H9 (cell line): ENCODE measurements around the gene BACH2. TPM values are rescaled to one million over a fixed set of nuclear protein-coding genes. Genes with fewer than 3 reads are reported as not detected.

Experiments used
- DNase-seq: peaks from one replicate; pipeline ENCODE4 v3.0.0-alpha.2; 2017
- H2AFZ ChIP-seq: one replicate; pipeline ENCODE4 v1.6.1; 2013; ENCODE audit warnings: mild to moderate bottlenecking, low read length, control low read depth, moderate library complexity
- H2AK5ac ChIP-seq: 2 replicates; pipeline ENCODE4 v1.6.1; 2013; ENCODE audit warnings: low read length, control low read depth, mixed read lengths; ENCODE audit not compliant: insufficient read length
- H2BK120ac ChIP-seq: one replicate; pipeline ENCODE4 v1.6.1; 2013; ENCODE audit warnings: low read depth, mild to moderate bottlenecking, low read length, control low read depth, inconsistent platforms; ENCODE audit not compliant: poor library complexity, severe bottlenecking
- H2BK12ac ChIP-seq: 2 replicates; pipeline ENCODE4 v1.6.1; 2013; ENCODE audit warnings: low read length, control low read depth, mixed read lengths, low read depth; ENCODE audit not compliant: insufficient read length
- H2BK15ac ChIP-seq: 2 replicates; pipeline ENCODE4 v1.6.1; 2013; ENCODE audit warnings: low read depth, low read length, control low read depth
- H2BK20ac ChIP-seq: one replicate; pipeline ENCODE4 v1.6.1; 2013; ENCODE audit warnings: low read depth, mild to moderate bottlenecking, low read length, control low read depth, inconsistent platforms; ENCODE audit not compliant: poor library complexity, severe bottlenecking
- H2BK5ac ChIP-seq: 2 replicates; pipeline ENCODE4 v1.6.1; 2013; ENCODE audit warnings: low read length, control low read depth, mixed read lengths; ENCODE audit not compliant: insufficient read length
- H3K14ac ChIP-seq: 2 replicates; pipeline ENCODE4 v1.6.1; 2013; ENCODE audit warnings: low read length, control low read depth; ENCODE audit not compliant: insufficient read depth
- H3K18ac ChIP-seq: 2 replicates; pipeline ENCODE4 v1.6.1; 2013; ENCODE audit warnings: low read depth, mild to moderate bottlenecking, mixed read lengths, low read length, control low read depth; ENCODE audit not compliant: insufficient read length
- H3K23ac ChIP-seq: 2 replicates; pipeline ENCODE4 v1.6.1; 2013; ENCODE audit warnings: low read length, control low read depth, mixed read lengths, low read depth; ENCODE audit not compliant: insufficient read length
- H3K23me2 ChIP-seq: 2 replicates; pipeline ENCODE4 v1.6.1; 2013; ENCODE audit warnings: low read depth, mild to moderate bottlenecking, mixed read lengths, low read length, control low read depth; ENCODE audit not compliant: insufficient read length, poor library complexity, severe bottlenecking
- H3K27ac ChIP-seq: 2 replicates; pipeline ENCODE4 v1.5.1; 2013; ENCODE audit warnings: low read length, control low read depth, mixed read lengths, low read depth; ENCODE audit not compliant: insufficient read length
- H3K27me3 ChIP-seq: 2 replicates; pipeline ENCODE4 v1.6.1; 2013; ENCODE audit warnings: low read length, control low read depth, inconsistent platforms; ENCODE audit not compliant: insufficient read depth
- H3K4ac ChIP-seq: 2 replicates; pipeline ENCODE4 v1.6.1; 2013; ENCODE audit warnings: low read depth, mild to moderate bottlenecking, control low read depth, inconsistent platforms, low read length, moderate library complexity
- H3K4me1 ChIP-seq: 2 replicates; pipeline ENCODE4 v1.6.1; 2013; ENCODE audit warnings: low read length, control low read depth, inconsistent platforms; ENCODE audit not compliant: insufficient read depth
- H3K4me2 ChIP-seq: 2 replicates; pipeline ENCODE4 v1.6.1; 2013; ENCODE audit warnings: low read length, control low read depth, mixed read lengths; ENCODE audit not compliant: insufficient read length, insufficient read depth
- H3K56ac ChIP-seq: 2 replicates; pipeline ENCODE4 v1.6.1; 2013; ENCODE audit warnings: low read depth, mild to moderate bottlenecking, mixed read lengths, low read length, control low read depth; ENCODE audit not compliant: insufficient read length
- H3K79me1 ChIP-seq: 2 replicates; pipeline ENCODE4 v1.6.1; 2013; ENCODE audit warnings: low read depth, mild to moderate bottlenecking, moderate library complexity, low read length, control low read depth, inconsistent platforms; ENCODE audit not compliant: insufficient read depth, poor library complexity, severe bottlenecking
- H3K79me2 ChIP-seq: 2 replicates; pipeline ENCODE4 v1.6.1; 2013; ENCODE audit warnings: low read length, control low read depth, inconsistent platforms; ENCODE audit not compliant: insufficient read depth
- H3K9ac ChIP-seq: 2 replicates; pipeline ENCODE4 v1.6.1; 2013; ENCODE audit warnings: low read length, control low read depth, mixed read lengths; ENCODE audit not compliant: insufficient read length; ENCODE audit errors: extremely low read depth
- H3K9me3 ChIP-seq: one replicate; pipeline ENCODE4 v1.6.1; 2013; ENCODE audit warnings: low read depth, low read length, inconsistent platforms; ENCODE audit not compliant: control insufficient read depth
- H3T11ph ChIP-seq: one replicate; pipeline ENCODE4 v1.6.1; 2013; ENCODE audit warnings: mild to moderate bottlenecking, low read length, control low read depth, inconsistent platforms
- H4K20me1 ChIP-seq: one replicate; pipeline ENCODE4 v1.6.1; 2013; ENCODE audit not compliant: control insufficient read depth, insufficient read length, insufficient read depth
- H4K5ac ChIP-seq: 2 replicates; pipeline ENCODE4 v1.6.1; 2013; ENCODE audit warnings: low read depth, mild to moderate bottlenecking, mixed read lengths, low read length, control low read depth; ENCODE audit not compliant: insufficient read length
- H4K8ac ChIP-seq: replicated peaks from 2 replicates; pipeline ENCODE4 v1.6.1; 2013; ENCODE audit warnings: low read length, control low read depth, mixed read lengths, low read depth; ENCODE audit not compliant: insufficient read length
- H4K91ac ChIP-seq: 2 replicates; pipeline ENCODE4 v1.6.1; 2013; ENCODE audit warnings: low read depth, mild to moderate bottlenecking, moderate library complexity, mixed read lengths, low read length, control low read depth; ENCODE audit not compliant: insufficient read length
- H3K27ac Mint-ChIP-seq, 3 experiments: 2 replicates in 2 of 3; 3 replicates in 1 of 3; pipeline ENCODE4 v1.8.0; 2020 to 2021; ENCODE audit warnings: mixed read lengths in 3 of 3, mild to moderate bottlenecking in 1 of 3, moderate library complexity in 1 of 3
- H3K27me3 Mint-ChIP-seq: 2 replicates; pipeline ENCODE4 v1.8.0; 2021; ENCODE audit warnings: low read depth, mild to moderate bottlenecking, moderate library complexity, mixed read lengths
- H3K36me3 Mint-ChIP-seq, 3 experiments: 2 replicates in 2 of 3; 3 replicates in 1 of 3; pipeline ENCODE4 v1.8.0; 2020 to 2021; ENCODE audit warnings: low read depth in 3 of 3, mixed read lengths in 3 of 3; ENCODE audit not compliant: insufficient read depth in 1 of 3
- H3K4me1 Mint-ChIP-seq, 2 experiments: 2 replicates each; pipeline ENCODE4 v1.8.0; 2020; ENCODE audit warnings: mixed read lengths in 2 of 2
- H3K4me3 Mint-ChIP-seq, 2 experiments: 2 replicates in 1 of 2; 3 replicates in 1 of 2; pipeline ENCODE4 v1.8.0; 2020 to 2021; ENCODE audit warnings: mild to moderate bottlenecking in 2 of 2, mixed read lengths in 2 of 2, moderate library complexity in 1 of 2
- H3K9me3 Mint-ChIP-seq, 2 experiments: 2 replicates in 1 of 2; 3 replicates in 1 of 2; pipeline ENCODE4 v1.8.0; 2020; ENCODE audit warnings: mild to moderate bottlenecking in 2 of 2, mixed read lengths in 2 of 2, moderate library complexity in 1 of 2
- WGBS: extraction: QIAGEN DNeasy Blood & Tissue Kit; methylation state at CpG from one replicate; pipeline ENCODE4 v1.1.7; 2013; ENCODE audit warnings: missing lambda C conversion rate, low lambda C conversion rate, mixed read lengths; ENCODE audit not compliant: insufficient read length; ENCODE audit errors: extremely low coverage; 5-methylcytosine and 5-hydroxymethylcytosine counted together
- total RNA-seq: library from RNA; stranded (reverse); gene quantifications from 2 replicates; pipeline ENCODE4 v1.2.1, GENCODE V29; 2021
- TF ChIP-seq, protein P1 (sequence below): fragments of 200-600 bp; sonication (generic); conservative IDR thresholded peaks from 3 replicates; pipeline ENCODE4 v1.8.0; 2021; ENCODE audit warnings: antibody characterized with exemption, mild to moderate bottlenecking

Gene BACH2
- total RNA-seq, 1 experiment from 2014 or later, result 2.0 TPM

DNA sequence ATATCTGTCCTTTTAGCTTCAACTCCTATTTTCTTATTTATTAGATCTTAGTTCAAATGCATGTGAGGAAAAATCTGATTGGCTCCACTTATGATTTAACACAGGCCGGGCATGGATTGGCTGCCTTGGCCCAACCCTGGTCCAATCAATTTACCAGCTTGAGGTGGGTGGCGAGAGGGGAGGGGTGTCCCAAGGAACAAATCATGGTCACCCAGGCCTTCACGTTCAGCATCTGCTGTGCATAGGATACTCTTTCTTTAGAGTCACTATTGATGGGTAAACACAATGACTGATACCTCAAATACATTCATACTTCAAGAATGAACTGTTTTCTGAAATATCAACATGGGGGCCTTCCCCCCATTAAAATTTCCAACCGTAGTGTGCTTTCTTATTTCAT is 14.9 kb upstream of the BACH2 start:
- Histone ChIP-seq H3K14ac (no peak overlapping the region), H2AK5ac (no peak overlapping the region), H3K56ac (no peak overlapping the region), H3K4me2 (no peak overlapping the region), H3K18ac (no peak overlapping the region), H2BK120ac (no peak overlapping the region), H4K5ac (no peak overlapping the region), H3K27me3 (no peaks in the 10 kb centered on the region), H3K23ac (no peak overlapping the region), H2BK5ac (no peak overlapping the region), H3T11ph (no peak overlapping the region), H4K8ac (no peak overlapping the region), H3K4me1 (no peaks in the 10 kb centered on the region), H3K9ac (no peak overlapping the region), H3K4ac (no peak overlapping the region), H3K79me2 (no peaks in the 10 kb centered on the region), H2BK15ac (no peak overlapping the region), H4K20me1 (no peaks in the 10 kb centered on the region), H4K91ac (no peak overlapping the region), H2BK12ac (no peak overlapping the region), H2AFZ (no peak overlapping the region), H3K27ac (no peak overlapping the region), H3K9me3 (no peaks in the 10 kb centered on the region), H3K23me2 (no peaks in the 10 kb centered on the region), H2BK20ac (no peak overlapping the region), H3K79me1 (no peaks in the 10 kb centered on the region)
- TF ChIP-seq, protein P1, sequence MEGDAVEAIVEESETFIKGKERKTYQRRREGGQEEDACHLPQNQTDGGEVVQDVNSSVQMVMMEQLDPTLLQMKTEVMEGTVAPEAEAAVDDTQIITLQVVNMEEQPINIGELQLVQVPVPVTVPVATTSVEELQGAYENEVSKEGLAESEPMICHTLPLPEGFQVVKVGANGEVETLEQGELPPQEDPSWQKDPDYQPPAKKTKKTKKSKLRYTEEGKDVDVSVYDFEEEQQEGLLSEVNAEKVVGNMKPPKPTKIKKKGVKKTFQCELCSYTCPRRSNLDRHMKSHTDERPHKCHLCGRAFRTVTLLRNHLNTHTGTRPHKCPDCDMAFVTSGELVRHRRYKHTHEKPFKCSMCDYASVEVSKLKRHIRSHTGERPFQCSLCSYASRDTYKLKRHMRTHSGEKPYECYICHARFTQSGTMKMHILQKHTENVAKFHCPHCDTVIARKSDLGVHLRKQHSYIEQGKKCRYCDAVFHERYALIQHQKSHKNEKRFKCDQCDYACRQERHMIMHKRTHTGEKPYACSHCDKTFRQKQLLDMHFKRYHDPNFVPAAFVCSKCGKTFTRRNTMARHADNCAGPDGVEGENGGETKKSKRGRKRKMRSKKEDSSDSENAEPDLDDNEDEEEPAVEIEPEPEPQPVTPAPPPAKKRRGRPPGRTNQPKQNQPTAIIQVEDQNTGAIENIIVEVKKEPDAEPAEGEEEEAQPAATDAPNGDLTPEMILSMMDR, result no peak
- H3K27me3 Mint-ChIP-seq, result peaks cover 2% of the 10 kb centered on the region
- H3K9me3 Mint-ChIP-seq, result no peaks in the 10 kb centered on the region
- no peak overlapping the region for H3K27ac Mint-ChIP-seq
- no CpG with 5 or more reads among the region's 4 CpGs for WGBS
- no peak overlapping the region for H3K4me3 Mint-ChIP-seq
- no peak for DNase-seq
- H3K4me1 Mint-ChIP-seq, result no peaks in the 10 kb centered on the region
- H3K36me3 Mint-ChIP-seq, result no peaks in the 10 kb centered on the region
